ENCODE data around the gene KIF6.
"Not testable (repeated sequence)": the region's sequence is repeated elsewhere in the genome, so short reads cannot be mapped to it uniquely, and the experiment has no call there.

KIF6 gene

DNA sequence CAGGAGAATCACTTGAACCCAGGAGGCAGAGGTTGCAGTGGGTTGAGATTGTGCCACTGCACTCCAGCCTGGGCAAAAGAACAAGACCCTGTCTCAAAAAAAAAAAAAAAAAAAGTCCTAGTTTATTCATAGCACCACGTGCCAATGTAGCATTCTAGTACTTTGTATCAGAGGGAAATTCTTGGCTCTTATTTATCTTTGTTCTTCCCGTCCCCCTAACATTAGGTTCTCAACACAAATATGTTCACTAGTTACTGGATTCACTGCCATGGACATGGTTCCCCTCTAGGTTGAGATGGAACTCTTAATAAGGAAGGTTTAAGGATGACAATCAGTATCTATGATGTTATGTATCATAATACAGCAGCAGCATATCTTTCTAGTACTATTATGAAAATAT is 178.5 kb downstream of the KIF6 start:
- DNase-seq, result no peak

DNA sequence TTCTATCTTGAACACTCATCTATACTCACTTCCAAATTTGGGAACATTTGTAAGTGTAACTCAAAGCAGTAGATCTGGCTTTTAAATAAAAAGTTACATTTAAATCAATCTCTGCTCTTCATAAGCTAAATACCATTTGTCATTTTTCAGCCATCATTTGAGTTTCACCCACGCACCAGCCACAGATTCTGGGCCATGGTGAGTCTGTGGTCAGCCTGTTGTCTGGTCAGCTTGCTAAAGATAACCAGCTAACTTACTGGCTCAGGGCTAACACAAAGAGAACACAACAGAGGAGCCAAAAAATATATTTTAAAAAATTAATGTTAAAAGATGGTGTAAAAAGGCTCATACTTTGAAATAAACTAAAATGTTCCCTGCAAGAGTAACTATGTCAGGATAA is 181.3 kb downstream of the KIF6 start:
- DNase-seq, result no peak

DNA sequence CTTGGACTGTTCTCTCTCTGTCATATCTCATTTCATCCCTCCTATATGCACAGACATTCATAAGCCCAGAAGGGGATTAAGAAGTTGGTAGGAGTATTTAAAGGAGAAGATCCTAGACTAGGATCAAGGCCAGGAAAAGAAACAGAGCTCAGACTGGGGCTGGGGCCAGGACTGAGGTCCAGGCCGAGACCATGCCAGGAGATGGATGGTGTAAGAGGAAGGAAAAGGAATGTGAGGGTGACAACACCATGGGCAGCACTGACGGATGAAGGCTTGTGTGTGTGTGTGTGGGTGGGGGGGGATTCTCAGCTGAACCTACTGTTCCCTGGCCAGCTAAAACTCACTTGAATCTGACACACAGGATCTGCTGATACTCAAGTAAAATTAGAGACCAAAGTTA is 182.1 kb downstream of the KIF6 start:
- no peak for DNase-seq

DNA sequence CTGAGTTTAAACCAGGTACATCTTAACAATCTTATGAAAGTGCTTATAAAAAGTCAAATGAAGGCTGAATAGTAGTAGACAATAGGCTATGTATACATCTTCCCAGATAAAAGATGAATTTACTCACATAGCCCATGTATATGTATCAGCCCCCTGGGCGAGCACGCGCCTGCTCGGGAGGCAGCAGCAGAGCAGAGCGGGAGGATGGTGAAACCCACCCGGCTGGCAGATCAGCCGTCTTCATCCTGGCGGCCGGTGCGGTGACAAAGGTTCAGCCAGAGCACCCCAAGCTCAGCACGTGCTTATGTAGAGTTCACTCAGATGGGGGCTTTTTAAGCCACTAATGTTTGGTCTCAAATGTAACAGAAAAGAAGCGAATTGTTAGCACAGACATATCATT is 184.8 kb downstream of the KIF6 start:
- DNase-seq, result no peak

DNA sequence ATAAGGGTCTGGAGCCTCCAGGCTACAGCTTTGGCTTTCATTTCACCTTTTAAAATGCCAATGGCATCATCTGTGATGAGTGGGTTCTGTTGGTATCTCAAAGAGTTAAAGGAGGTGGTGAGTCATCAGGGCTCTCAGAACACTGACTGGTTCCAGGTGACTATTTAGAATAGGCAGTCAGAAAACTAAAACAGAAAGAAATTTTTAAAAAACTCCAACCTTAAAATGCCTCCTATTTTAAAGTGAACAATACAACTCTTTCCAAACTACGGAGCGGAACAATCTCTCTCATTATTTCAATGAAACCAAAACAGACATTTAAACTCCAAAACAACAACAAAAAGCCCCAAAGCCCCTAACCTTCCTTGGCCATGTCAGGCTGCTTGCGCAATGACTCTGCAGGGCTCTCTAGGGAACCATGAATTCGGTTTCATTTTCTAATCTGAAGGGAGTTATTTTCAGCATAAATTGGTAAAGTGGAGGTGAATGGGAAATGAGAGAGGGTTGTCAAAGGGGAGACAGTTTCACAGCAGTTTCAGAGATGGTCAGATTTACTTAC is 194.9 kb downstream of the KIF6 start:
- DNase-seq, result no peak

DNA sequence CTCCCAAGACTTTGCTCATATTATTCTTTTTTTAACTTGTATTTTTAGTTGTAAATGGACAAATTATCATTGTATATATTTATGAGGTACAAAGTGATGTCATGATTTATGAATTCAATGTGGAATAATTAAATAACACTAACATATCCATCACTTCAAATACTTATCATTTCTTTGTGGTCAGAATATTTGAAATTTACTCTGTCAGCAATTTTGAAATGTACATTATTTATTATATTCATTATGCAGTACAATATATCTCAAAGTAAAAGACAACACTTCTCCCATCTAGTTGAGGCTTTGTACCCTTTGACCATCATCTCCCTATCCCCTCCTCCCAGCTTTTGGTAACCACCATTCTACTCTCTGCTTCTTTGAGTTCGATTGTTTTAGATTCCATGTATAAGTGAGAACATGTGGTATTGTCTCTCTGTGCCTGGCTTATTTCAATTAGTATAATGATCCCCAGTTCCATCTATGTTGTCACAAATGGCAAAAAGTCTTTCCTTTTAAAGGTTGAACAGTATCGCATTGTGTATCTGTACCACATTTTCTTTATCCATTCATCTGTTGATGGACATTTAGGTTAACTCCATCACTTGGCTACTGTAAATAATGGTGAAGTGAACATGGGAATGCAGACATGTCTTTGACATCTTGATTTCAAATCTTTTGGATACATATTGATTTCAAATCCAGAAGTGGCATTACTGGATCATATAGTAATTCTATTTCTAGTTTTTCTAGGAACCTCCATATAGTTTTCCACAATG is 197.2 kb downstream of the KIF6 start:
- no peak for DNase-seq

DNA sequence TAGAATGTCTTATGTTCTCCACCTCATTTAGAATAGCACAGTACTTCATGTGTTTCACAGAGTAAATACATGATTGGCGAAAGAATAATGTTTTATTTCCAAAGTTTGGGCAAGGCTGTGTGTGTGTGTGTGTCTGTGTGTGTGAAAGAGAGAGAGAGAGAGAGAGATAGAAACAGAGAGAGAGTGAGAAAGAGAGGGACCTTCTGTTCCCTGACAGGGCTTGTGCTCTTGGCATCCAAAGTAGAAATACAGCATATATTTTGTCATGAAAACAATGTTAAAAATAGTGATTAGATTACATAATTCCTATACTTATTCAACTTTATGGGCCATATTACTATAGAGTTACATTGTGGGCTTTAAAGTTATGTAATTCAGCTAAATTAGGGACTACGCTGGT is 201.2 kb downstream of the KIF6 start:
- DNase-seq, result no peak

DNA sequence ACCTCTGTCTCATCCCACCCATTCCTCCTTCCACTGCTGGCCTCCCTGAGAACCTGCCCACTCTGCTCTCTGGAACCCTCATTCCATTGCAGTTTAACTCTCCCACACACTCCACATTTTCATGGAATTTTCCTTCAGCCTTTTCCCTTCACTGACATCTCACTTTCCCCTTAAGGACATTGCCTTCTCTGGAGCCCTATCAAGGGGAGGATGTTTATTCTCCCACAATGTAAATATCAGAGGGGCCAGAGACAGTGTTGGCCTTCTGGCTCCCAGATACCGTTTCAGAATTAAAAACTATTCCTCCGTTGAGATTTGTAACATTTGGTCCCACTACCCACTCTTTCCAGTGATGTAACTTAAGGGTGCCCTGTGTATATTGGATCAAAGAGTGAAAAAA is 203.2 kb downstream of the KIF6 start:
- DNase-seq, result no peak

DNA sequence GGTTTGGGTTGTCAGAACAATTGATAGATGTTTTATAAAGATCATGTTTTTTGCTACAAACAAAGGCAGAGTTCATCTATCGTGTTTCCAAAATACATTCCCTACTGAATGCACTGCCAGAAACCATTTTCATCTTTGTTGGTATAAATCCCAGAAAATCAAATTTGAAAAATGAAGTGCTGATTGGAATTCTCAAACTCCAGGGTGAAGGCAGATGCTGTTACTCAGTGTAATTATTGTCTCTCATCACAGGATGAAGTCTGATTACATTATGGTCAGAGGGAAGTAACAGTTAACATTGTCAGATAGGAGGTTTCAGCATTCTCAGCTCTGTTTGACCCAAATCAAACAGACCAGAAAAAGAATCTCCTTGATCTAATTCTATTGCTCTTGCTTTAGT is 204.3 kb downstream of the KIF6 start:
- DNase-seq, result no peak

DNA sequence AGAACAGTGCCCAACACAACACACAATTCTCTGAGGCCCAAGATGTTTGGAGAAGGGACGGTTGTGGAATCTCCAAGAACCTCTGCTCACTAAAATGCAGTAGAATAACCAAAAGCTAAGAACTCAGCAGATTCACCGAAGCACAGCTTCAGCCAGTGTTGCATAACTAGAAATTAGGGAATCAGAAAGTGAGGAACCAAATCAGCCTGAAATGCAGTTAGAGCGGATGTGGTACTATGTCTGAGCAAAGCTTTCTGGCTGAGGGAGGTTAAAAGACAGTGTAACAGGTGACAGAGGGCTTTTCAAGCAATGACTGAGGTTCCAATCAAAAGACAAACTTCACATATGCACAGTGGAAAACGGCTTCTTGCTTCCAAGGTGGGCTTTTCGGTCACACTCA is 204.8 kb downstream of the KIF6 start:
- no peak for DNase-seq

DNA sequence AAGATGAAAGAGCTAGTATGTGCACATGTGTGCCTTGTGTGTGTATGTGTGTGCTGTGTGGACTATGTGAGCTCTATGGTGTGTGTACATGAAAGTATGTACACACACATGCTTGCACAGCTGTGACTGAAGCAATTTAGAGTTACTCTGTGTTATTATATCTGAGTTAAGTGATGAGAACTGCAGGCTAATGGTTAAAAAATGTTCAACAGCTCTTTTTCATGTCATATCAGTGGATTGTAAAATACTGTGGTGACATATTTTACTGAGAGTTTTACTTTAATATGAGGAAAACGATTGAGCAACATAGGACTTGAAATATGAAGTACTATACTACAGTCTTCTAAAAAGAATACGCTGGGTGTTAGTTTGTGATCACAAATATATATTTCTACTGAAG is 207.0 kb downstream of the KIF6 start:
- no peak for DNase-seq

DNA sequence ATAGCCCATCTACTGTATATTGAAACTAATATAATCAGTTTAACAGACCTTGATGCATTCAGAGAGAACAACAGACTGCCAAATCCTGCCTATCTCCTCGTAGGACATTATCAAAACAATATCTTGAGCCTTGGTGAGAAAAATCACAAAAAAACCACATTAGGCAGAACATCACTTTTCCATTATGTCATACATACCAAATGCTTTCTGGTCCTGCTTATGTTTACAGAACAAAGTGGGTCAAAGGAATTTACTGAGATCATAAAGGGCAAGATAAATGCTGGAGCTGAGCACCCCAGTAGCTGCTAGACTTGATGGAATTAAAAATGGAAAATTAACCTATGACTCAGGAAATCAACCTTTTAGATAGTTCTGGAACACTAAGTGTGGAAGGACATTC is 207.5 kb downstream of the KIF6 start:
- DNase-seq, result no peak

DNA sequence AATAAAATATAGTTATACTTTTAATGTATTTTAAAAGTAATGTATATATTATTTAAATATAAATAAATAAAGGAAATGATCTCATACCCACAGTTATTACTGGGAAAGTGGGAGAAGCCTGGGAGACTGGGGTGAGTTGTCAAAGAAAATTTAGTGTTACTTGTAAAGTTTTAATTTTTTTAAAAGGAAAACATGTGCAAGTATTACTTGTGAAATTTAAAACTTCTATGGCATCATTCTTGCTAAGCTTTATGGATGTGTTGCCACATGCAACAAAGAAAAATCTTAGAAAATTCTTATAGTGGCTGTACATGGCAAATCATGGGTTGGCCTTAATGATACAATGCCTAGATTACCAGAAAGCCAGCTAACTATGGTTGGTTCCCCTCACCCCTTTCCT is 208.7 kb downstream of the KIF6 start:
- no peak for DNase-seq

DNA sequence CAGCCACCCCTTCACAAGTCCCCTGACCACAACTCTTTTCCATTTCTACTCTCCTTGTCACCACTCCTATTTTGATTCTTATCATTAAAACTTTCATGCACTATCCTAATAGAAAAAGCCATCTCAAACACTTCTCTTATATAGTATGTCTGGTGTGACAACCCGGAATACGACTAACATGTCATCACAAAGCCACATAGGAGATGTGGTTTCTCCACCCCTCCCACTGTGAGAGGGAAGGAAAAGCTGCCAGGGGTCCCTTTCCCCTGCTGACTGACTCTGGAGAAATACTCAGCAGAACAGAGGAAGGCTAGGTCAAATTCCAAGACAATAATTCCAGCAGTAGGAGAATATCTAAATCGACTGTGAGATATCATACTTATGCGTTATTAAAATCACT is 209.7 kb downstream of the KIF6 start:
- DNase-seq, result no peak

DNA sequence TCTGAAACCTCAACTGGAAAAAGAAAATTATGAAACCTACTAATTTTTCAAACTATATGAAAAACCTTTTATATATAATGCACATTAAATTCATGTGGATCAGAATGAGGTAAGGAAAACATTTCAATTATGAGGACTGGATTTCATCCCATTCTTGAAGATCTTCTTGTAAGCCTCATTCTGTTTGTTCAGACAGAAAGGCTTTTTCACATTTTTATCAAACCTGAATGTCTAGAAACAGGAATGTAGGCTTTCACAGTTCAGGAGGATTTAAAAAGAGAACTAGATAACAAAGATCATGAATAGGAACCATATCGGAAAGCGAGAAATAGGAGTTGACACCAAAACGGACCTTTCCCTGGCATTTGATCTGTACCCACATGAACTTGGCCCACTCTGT is 210.2 kb downstream of the KIF6 start:
- no peak for DNase-seq

DNA sequence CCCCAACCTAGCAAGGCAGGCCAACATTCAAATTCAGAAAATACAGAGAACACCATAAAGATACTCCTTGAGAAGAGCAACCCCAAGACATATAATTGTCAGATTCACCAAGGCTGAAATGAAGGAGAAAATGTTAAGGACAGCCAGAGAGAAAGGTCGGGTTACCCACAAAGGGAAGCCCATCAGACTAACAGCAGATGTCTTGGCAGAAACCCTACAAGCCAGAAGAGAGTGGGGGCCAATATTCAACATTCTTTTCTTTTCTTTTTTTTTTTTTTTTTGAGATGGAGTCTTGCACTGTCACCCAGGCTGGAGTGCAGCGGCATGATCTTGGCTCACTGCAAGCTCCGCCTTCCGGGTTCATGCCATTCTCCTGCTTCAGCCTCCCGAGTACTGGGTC is 215.4 kb downstream of the KIF6 start:
- DNase-seq, result not testable (repeated sequence)

DNA sequence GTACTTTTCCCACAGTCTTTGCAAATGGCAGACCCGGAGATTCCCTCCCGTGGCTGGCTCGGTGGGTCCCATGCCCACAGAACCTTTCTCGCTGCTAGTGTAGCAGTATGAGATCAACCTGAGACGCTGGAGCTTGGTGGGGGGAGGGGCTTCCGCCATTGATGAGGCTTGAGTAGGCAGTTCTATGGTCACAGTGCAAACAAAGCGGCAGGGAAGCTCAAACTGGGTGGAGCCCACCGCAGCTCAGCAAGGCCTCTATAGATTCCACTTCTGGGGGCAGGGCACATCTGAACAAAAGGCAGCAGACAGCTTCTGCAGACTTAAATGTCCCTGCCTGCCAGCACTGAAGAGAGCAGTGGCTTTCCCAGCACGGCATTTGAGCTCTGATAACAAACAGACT is 216.7 kb downstream of the KIF6 start:
- no peak for DNase-seq

DNA sequence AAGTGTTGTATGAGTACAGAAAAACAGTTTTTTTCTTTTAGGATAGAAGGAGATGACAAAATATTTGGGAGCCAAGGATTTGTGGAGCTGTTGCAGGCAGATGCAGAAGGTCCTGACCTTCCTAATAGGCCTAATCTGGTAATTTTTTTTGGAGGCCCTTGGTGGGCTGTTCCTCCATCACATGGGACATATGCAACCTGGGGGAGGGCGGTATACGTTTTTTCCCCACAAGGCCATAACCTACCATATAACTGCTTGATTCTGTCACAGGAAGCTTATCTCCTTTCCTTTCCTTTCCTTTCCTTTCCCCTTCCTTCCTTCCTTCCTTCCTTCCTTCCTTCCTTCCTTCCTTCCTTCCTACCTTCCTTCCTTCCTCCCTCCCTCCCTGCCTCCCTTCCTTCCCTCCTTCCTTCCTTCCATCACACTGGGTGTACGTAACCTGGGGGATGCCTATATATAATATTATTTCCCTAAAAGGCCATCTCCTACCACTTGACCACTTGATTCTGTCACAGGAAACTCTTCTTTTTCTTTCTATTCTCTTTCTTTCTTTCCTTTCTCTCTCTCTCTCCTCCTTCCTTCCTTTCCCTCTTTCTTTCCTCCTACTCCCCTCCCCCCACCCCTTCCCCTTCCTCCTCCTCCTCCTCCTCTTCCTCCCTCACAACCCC is 217.7 kb downstream of the KIF6 start:
- DNase-seq, result no peak

DNA sequence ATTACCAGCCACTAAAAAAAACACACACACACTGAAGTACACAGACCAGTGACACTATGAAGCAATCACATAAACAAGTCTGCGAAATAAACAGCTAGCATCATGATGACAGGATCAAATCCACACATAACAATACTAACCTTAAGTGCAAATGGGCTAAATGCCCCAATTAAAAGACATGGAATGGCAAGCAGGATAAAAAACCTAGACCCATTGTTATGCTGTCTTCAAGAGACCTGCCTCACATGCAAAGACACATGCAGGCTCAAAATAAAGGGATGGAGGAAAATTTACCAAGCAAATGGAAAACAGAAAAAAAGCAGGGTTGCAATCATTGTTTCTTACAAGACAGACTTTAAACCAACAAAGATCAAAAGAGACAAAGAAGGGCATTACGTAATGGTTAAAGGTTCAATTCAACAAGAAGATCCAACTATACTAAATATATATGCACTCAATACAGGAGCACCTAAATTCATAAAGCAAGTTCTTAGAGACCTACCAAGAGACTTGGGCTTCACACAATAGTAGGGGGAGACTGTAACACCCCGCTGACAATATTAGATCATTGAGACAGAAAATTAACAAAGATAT is 222.7 kb downstream of the KIF6 start:
- DNase-seq, result not testable (repeated sequence)

DNA sequence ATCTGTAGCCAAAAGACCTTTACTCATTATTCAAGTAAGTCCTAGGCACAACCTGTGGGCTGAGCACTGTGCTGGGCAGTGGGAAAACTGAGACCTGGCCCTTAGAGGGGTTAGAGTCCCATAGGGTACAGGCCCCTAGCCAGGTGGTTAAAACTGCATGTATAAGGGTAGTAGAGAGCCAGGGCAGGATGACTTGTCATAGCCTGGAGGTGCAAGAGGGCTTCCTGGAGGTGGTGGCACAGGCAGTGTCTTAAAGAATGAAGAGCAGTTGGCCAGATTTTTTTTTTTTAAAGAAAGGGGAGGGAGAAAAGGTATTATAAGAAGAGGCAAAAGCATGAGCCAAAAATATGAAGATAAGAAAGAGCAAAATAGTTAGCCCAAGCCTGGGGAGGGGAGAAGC is 226.2 kb downstream of the KIF6 start:
- DNase-seq, result no peak

DNA sequence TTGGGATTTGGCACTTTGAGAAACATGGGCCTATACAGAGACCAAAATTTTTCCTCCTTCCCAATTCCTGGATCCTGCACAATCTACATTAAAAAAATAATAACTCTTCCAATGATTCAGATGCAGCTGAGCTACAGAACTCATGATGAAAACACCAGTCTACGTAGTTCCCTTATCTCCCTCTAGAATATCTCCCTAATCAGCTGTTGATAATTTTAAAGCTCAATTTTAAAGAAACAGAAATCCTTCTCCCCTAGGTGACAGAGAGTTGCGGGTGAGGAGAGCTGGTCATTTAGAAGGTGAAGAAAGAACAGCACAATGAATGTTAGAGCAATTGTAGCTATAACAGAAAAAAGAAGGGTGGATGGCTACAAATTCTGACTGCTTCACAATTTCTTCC is 227.1 kb downstream of the KIF6 start:
- DNase-seq, result no peak

DNA sequence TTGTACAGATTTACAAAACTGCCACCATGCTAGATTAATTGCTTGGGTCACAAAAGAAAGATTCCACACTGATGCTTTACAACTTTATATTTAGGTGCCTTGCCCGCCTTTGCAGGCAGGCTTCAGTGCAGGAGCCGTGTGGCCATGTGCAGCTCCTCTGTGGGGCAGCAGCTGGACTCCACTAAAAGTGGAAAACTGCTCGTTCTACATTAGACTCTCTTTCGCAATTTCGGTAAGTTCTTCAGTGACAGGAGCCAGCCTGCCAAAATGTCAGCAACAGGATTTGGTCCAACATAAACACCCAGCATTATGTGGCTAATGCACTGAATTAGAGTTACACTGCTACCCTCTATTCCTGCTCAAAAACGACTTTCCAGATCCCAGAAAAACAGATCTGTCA is 228.3 kb downstream of the KIF6 start:
- no peak for DNase-seq

DNA sequence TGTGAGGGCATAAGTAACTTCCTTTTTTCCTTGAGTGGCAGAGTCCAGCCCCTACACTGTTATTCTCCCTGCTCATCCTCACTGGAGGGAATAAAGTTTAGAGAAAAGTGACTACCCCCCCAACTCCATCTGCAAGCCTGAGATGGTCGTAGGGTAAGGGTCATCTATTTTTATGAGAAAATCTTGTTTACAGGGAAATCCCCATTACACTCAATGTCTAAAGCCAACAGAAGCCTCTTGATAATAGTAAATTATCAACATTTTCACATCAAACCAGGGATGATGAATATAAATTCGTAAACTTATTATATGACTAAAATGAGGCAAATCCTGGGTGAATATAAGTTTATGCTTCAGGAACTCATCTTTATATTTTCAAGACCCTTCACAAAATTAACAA is 228.8 kb downstream of the KIF6 start:
- DNase-seq, result no peak

DNA sequence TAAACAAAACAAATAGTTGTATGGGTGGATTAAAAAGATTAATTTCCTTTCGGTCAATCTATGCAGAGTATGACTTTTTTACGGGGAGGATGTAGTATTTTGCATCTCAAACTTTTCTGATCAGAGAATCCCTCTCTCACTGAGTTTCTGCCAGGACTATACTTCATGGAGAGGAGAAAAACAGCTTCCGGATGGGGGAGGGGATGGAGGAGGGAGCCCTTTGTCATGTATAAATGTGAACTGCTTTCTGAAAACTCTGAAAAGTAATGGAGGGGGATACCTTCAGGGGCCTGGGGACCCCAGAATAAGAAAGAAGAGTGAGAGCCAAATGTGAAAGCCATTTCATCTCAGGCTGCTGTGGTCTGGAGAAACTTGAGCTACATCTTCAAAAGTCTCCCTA is 229.6 kb downstream of the KIF6 start:
- DNase-seq, result no peak

All from stimulated activated CD4-positive, alpha-beta T cell treated with anti-CD3 and anti-CD28 coated beads, Interleukin-2, amount 100 ng/mL, for 24 hours (primary cell).